Stimulated activated CD4-positive, alpha-beta T cell treated with anti-CD3 and anti-CD28 coated beads, Interleukin-2, amount 100 ng/mL, for 4 hours (primary cell): ENCODE results near the gene PYDC1.
A peak's percentile ranks its signal among the peaks of the same experiment; 100 is the strongest.
"Not testable (repeated sequence)": the region's sequence is repeated elsewhere in the genome, so short reads cannot be mapped to it uniquely, and the experiment has no call there.

Experiments used
- DNase-seq: peaks from one replicate; pipeline ENCODE4 v3.0.0-alpha.2; 2020; ENCODE audit warnings: low read depth

Gene PYDC1

GRCh38 chr16:31221357-31222160 lies 4.6 kb upstream of the PYDC1 start:
- DNase-seq, result no peak

- DNase-seq, result no peak
Observed at GRCh38 chr16:31219154-31219741, 2.3 kb upstream of the PYDC1 start.

- DNase-seq, result no peak
Observed at GRCh38 chr16:31217136-31217530, 198 bp upstream of the PYDC1 start.

GRCh38 chr16:31215287-31216162 lies 1.4 kb downstream of the PYDC1 start:
- DNase-seq, result no peak

- no peak for DNase-seq
Observed at GRCh38 chr16:31214708-31215286, 2.1 kb downstream of the PYDC1 start.

GRCh38 chr16:31213877-31214707 lies 2.8 kb downstream of the PYDC1 start, which contains the start of gene TRIM72:
Gene TRIM72 (plus strand): TSS chr16:31214119. CDS start chr16:31214739, 620 bp downstream.
- DNase-seq, result no peak

- no peak for DNase-seq
Observed at GRCh38 chr16:31213342-31213741, 3.6 kb downstream of the PYDC1 start.

- no peak for DNase-seq
Observed at GRCh38 chr16:31206776-31207175, 10.2 kb downstream of the PYDC1 start.

- no peak for DNase-seq
Observed at GRCh38 chr16:31204871-31205666, 11.9 kb downstream of the PYDC1 start.

- DNase-seq, result no peak
Observed at GRCh38 chr16:31202414-31203375, 14.2 kb downstream of the PYDC1 start, which contains the start of gene PYCARD. Gene PYCARD (minus strand): TSS chr16:31202760. CDS start chr16:31202690, 70 bp downstream.

- peak; percentile 33 for DNase-seq
Observed at GRCh38 chr16:31201582-31202413, 15.1 kb downstream of the PYDC1 start.

- no peak for DNase-seq
Observed at GRCh38 chr16:31200821-31201568, 15.9 kb downstream of the PYDC1 start.

- not testable (repeated sequence) for DNase-seq
Observed at GRCh38 chr16:31200111-31200510, 16.8 kb downstream of the PYDC1 start.

- no peak for DNase-seq
Observed at GRCh38 chr16:31199430-31200041, 17.4 kb downstream of the PYDC1 start.

GRCh38 chr16:31198207-31198882 lies 18.6 kb downstream of the PYDC1 start:
- DNase-seq, result no peak

- DNase-seq, result no peak
Observed at GRCh38 chr16:31196324-31197088, 20.4 kb downstream of the PYDC1 start.
